HG02678 (cell line): Measurements from ENCODE around the gene TMED8.
A peak's percentile ranks its signal among the peaks of the same experiment; 100 is the strongest.
"Not testable (repeated sequence)": the region's sequence is repeated elsewhere in the genome, so short reads cannot be mapped to it uniquely, and the experiment has no call there.

Experiments
- ATAC-seq: cut with Tn5 transposase; IDR thresholded peaks from one replicate; pipeline ENCODE4 v1.9.1; 2021; ENCODE audit warnings: mild to moderate bottlenecking, moderate library complexity; ENCODE audit not compliant: unreplicated experiment

The TMED8 gene

DNA sequence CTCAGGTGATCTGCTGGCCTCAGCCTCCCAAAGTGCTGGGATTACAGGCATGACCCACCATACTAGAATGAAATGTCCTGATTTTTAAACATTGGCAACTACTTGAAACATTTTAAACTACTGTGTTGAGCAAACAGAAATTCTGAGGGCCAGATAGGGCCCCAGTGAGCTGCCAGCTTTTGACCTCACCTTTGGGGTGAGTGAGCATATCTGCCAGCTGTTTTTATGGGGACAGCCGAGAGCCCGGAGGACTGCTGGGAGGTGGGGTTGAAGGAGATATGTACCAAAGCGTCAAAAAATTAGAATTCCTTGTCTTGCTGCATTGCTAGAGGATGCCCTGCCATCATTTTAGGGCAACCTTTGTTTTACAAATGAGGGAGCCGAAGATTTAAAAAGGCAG, 53.3 kb downstream of the TMED8 start:
- ATAC-seq = no peak

DNA sequence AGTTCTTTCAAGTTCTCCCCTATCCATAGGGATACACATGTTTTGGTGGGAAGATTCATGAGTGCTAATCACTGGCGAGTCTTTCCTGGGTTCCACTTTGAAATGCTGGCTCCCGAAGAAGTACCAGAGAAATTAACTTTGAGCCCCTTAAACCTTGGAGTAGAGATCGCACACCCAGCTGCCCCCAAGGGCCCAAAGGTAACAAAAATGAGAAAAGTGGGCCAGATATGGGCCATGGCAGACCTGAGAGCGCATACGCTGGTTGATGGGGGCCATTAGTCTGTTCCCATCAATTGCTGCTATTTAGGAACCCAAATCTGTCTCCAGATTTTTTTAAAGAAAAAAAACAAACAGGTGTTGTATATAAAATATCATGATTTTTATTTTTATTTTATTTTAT, 53.9 kb downstream of the TMED8 start:
- ATAC-seq = no peak

DNA sequence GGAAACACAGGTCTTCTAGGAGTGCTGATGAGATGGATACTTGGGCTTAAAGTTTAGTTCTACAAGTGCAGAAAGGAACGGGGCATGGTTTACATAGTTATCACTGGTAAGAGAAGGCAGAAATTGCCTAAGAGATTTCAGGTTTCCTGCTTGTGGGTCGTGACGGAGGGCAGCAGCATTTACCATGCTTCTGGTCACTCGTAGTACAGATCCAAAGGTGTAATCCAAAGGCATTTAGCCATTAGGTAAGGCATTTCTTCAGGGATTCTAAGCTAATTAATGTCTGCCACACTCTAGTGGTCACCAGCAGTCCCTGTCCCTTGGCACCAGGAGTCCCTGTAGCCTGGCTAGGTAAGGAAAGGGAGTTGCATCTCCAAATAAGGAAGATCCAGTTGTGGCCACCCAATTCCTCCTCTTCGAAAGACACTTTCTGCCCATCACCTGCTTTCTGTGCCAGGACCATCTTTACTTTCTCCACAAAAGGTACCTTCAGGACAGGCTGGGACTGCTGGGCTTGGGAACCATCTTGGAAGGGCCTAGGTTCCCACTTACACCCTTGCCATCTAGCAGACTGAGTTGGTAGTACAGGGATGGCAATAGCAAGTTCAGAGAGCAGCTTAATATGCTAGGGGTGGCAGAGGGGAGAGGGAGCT, 54.5 kb downstream of the TMED8 start:
- no peak for ATAC-seq

DNA sequence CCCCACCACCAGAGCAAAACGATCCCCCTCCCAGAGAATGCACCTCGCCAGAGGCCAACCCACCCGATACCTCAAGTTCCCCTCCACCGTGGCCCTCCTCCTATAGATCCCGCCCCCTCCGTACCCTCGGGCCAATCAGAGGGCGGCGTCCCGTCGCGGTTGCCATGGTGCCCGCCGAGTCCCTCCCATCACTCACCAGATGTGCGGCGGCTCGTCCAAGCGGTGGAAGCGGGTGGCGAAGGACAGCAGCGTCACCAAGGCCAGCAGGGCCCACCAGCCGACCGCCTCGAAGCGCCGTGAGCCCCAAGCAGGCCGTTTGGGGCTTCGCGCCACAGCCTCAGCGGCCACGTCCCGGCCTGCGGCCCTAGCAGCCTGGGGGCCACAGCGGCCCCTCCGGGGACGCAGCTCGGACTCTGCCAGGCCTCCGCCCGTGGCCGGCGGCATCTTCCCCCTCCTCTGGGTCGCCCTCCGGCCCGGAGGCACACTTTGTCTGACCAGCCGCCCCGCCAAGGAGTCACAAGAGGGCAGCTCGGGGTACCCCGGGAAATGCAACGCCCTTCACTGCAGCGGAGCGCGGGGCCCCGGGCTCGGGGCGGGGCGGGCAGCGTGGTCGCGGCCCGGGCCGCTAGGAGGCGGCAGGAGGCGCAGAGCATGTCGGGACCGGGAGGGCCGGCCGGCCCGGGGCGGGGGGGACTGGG, 56.5 kb downstream of the TMED8 start, which contains the start of gene POMT2:
Gene POMT2 (minus strand): TSS at position 646 of the 698 bp plus-strand sequence. CDS start 202 bp downstream, at position 444.
- peak; percentile 66 for ATAC-seq

DNA sequence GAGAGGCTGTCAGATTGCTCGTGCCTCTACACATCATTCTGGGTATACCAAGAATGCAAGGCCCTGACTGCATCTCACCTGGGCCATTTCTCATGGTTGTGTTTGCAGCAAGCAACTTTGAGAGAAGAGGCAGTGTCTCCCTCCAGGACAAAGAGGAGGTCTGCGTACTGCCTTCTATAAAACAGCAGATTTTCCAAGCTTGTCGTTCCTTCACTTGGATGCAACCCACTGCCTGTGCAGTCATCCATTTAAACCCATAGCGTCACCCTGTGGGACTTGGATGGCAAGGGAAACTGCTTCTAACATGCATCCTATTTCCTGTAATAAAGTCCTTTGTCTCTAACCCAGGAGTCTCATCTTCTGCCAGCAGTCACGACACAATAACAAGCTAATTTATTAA, 57.5 kb downstream of the TMED8 start:
- no peak for ATAC-seq

DNA sequence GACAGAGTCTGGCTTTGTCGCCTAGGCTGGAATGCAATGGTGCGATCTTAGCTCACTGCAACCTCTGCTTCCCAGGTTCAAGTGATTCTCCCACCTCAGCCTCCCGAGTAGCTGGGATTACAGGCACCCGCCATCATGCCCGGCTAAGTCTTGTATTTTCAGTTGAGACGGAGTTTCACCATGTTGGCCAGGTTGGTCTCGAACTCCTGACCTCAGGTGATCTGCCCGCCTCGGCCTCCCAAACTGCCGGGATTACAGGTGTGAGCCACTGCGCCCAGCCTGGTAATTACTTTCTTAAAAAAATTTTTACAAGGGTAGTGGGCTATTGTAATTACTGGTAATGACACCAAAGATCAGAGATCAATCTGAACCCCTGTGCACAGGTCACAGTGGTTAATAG, 58.1 kb downstream of the TMED8 start:
- not testable (repeated sequence) for ATAC-seq

DNA sequence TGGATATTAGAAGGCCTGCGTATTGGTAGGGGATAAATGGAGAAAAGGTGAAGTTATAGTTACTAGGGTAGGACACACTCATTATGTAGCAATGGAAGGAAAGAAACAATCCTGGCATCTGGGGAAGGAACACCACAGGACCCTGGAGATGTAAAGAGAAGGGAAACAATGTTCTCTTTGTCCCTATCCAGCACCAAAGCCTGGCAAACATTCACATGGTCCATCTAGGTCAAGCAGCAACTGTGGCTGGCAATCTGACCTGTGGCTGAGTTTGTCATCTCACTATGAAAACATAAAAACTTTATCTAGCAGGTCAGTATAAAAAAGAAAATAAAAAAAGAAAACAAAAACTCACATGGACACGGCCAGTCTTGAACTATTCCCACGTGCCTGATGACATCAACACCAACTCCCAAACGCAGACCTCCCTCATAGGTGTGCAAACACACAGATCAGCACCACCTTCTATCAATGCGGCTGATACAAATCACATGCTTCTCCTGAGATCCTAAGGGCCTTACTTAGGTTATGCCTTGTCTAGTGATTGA, 58.8 kb downstream of the TMED8 start:
- no peak for ATAC-seq

DNA sequence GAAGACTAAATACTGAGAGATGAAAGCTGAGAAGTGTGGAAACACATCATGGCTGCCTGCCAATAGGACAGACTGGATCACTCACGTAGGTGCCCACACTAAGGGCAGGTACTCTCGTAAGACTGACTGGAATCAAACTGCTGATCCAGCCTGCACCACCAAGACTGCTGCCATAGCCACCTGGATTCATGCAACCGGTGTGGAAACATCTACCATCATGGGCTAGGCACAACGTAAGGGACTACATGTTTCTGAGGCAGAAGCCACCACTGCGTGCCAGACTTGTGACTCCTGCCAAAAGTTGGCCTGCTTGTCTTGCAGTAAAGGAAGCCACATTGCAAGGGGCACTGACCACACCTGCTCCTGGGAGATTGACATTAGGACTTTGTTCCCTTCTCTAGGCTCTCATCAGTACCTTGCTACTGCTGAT, 60.0 kb downstream of the TMED8 start:
- ATAC-seq = no peak

DNA sequence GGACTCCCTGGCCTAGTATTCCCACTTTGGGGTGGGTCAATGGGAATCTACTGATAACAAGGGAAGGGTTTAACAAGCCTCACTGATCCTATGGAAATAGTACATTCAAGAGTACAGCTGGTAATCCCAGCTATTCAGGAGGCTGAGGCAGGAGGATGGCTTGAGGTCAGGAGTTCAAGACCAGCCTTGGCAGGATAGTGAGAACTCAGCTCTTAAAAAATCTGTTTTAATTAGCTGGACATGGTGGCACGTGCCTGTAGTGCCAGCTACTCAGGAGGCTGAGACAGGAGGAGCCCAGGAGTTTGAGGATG, 60.7 kb downstream of the TMED8 start:
- ATAC-seq = no peak

DNA sequence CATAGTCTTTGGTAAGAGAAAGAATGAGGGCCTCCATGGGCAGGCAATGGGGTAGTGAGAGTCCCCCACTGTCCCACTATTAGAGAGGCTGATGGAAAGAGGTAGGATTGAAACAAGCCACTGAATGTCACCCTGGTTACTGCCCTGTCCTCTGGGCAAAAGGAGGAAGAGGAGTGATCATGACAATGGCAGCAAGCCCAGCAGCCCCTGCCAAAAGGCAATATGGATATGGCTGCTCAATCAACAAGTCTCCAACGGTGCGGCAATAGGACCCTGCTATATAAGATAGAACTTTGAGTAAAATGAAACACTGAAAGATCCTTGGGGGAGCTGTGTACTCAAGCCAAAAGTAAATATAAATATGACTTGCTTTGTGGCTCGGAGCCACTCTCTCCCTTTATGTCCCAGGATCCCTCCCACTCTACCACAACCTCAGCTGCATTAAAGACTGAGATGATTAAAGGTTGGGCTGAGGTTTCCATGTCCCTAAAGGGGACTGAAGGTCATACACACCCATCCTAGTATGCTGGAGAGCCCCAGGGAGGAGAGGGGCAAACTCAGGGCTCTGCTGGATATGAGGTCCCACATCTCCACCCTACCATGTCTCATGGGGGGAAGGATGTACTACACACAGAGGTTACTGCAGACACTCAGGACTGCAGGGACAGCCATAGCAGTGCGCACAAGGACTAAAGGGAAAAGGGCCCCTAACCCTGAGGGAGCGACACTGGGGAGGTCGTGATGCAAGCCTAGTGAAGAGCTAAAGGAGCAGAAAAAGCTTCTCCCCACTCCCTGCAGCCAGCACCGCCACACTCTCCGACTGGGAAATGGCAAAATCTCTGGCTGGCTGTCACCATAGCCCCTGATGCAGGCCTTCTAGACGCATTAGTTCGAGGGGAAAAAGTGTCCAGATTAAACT, 62.1 kb downstream of the TMED8 start:
- no peak for ATAC-seq

DNA sequence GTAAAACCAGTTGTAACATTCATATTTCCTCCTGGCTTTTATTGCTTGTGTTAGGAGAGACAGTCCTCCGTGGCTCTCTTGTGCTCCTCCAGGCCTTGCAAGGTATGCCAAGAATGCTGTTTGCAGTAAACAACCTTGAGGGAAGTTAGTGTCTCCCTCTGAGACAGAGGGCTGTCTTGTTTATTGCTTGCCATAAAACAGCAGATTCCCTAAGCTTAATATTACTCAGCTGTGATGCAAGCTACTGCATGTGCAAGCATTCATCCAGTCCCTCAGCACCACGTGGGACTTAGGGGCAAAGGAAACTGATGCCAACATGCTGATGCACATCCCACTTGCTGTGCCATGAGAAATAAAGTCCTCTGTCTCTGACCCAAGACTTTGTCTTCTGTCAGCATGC, 62.9 kb downstream of the TMED8 start:
- no peak for ATAC-seq

DNA sequence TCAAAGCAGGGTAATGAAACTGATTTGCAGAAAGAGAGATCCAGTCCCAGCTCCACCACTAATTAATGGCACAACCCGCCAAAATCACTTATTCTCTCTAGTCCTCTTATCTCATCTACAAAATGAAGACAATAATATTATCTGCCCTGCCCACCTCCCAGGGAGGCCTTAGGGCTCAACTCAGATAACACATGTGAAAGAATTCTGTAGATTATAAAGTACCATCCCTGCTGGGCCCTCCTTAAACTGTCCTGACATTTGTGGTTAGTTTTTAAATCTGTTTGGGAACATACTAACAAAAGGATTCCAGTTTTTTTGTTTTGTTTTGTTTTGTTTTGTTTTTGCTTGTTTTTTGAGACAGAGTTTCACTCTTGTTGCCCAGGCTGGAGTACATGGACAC, 63.5 kb downstream of the TMED8 start:
- no peak for ATAC-seq

DNA sequence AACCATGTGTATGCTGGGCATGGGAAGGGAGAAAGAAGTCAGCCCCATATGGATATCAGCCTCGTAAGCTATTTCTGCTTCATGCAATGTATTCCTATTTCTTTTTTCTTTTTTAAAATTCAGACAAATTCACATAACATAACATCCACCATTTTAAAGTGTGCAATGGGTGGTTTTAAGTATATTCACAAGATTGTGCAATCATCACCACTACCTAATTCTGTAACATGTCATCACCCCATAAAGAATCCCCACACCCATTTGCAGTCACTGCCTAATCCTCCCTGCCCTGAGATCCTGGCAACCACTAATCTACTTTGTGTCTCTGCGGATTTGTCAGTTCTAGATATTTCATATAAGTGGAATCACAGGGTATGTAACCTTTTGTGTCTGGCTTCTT, 65.7 kb downstream of the TMED8 start:
- ATAC-seq = no peak

DNA sequence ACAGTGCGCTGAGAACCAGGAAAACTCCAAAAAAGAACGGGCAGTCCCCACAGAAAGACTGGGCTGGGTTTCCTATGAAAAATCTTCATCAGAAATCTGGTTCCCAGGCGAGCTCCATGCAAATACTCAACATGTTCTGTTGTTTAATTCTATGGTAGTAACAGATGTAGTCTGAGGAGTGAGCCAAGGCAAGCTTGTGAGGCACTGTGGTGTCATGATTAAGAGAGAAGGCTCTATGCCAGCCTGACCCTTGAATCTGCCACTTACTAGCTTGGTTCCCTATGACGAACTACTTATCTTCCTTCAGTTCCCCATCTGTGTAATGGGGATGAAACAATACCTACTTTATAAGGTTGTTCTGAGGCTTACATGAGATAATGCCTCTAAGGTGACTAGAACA, 66.9 kb downstream of the TMED8 start:
- no peak for ATAC-seq

DNA sequence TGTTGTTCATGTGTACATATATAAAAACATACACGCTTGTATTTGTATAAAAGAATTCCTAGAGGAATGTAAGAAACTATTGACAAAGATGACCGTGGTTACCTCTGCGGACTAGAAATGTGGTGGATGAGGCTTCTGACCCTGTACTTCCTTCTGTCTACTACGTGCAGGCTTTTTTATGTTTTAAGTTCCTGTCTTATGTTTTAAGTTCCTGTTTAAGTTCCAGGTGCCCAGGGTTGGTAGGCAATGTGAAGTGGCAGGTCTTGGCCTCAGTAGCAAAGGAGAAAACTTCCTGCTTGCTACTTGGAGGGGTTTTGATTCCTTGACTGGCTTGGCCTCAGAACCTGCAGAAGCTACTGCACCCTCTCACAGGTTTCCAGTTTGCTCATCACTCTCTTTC, 67.8 kb downstream of the TMED8 start:
- ATAC-seq = no peak

DNA sequence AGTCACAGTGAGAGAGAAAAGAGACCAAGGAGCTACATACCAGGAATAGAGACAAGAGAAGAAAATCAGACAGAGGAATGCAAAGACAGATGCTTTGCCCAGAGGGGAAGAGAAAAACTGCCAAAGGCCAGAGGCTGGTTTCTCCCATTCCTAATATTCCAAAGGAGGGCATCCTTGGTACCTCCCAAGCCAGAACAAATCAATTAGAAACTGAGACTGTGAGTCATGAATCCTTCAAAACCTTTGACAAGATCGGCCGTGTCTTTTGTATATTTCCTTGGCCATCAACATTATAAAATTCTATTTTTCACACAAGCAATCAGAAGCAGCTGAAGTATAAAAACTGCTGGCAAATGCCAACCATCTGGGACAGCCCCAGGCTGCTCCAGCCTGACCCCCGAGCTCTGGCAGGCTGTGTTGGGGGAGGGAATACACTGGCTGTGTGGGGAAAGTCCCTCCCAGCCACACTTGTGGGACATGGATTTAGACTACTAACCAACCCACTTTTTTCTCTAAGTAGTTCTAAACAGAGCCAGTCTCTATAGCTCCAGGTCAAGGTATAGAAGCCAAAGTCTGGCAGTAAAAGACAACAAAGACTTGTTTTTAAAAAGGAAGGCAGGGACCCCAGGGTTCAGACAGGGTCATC, 69.9 kb downstream of the TMED8 start:
- ATAC-seq = no peak

DNA sequence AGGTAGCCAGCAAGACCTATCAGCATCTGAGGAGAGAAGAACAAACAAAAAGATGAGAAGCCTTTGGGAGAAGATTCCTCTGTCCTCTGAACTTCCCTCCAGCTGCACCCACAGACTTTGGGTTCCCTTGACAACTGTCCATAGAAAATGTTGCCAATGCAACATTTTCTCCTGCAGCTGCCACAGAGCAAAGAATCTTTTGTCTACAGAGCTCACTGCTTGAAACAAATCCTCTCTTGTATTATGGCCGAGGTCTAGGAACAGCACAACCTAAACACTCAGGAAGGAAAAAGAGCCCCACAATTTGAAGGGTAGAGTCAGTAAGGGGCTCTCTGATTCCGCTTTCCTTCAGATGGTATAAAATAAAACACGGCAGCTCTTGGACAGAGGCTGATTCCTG, 70.5 kb downstream of the TMED8 start:
- no peak for ATAC-seq

DNA sequence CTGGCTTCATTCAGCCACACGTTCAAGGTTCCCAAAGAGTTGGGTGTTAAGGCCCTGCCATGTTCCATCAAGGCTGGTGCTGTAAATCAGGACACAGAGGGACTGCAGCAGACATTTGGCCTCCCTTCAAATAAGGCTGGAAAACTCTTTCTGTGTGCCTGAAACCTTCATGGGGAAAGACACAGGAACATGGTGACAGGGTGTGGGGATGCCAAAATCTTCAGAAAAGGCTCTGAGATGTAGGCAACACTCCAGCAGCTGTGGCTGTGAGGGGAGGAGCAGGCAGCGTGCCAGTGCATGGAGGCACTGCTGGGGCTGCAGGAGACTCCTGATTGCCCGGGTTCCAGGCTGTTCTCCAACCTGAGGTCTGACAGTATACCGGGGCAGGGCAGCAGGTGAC, 71.2 kb downstream of the TMED8 start:
- no peak for ATAC-seq

DNA sequence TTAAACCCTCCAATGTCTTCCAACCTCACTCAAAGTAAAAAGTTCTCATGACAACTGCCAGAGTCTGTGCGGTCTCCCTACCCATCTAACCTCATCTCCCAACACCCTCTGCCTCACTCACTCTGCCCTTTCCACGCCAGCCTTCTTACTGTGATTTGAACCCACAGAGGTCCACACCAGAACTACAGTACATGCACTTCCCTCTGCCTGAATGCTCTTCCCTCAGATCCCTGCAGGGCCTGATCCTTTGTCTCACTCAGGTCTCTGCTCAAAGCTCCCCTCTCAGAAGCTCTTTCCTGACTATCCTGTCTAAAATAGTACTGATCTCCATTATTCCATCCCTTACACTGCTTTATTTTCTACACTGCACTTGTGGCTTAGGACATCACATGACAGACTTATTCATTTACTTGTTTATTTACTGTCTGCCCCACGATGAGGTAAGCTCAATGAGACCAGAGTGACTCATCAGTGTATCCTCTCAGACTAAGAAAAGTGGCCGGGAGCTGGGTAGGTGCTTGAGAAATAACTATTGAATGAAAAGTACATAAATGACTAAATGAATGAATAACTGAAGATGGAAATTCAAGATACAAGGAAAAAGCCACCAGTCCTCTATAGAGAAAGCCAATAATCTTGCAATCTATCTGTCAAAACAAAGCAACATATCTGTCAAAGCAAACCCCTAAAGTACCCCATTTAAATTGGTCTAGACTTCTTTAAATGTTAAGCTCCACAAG, 73.3 kb downstream of the TMED8 start:
- ATAC-seq = no peak

DNA sequence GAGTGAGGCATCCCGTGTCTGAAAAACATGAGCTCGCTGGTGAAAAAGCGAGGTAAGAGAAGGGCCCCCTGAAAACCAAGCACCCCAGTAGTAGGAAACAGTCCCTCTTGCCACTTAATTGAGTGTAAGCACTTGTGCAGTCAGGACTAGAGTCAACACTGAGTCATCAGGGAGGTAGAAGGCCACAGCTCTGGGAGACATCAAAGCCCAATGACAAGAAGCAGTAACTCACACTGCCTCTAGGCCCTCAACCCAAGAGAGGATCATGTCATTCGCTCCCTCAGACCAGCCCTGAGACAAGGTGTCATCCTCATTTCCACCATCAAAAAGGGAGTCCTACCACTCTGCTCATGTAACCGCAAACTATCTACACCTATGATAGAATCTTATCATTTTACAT, 74.0 kb downstream of the TMED8 start:
- no peak for ATAC-seq
